ENCODE data around the gene ARL5A.

DNA sequence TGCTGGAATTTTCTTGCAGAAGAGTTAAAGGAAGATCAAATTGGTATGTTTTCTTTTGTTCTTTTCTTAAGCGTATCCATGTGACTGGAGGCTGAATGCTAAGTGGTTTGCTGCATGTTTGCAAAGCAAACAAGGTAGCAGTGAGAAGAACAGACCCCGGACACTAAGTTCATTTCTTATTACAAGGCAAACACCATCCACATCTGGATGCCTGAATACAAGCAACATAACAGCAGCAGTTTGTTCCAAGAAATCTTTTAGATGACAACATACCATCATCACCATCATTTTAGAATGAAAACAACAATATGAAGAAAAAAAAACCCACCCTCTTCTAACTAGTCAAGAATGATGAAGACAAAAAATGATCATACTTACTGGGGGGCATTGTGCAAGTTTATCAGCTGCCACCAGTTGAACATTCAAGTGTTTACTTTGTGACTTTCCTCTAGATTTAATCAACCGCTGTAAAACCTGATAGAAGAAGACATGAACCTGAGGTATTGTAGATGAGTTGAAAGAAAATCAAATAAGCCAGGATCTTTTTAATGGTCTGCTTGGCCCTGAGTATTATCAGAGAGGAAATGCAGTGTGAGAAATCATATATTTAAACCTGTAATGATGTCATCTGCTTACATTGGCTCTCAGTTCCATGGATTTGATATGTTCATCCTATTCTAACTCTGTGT, 25.0 kb upstream of the ARL5A start:
- TF ChIP-seq, protein P1, sequence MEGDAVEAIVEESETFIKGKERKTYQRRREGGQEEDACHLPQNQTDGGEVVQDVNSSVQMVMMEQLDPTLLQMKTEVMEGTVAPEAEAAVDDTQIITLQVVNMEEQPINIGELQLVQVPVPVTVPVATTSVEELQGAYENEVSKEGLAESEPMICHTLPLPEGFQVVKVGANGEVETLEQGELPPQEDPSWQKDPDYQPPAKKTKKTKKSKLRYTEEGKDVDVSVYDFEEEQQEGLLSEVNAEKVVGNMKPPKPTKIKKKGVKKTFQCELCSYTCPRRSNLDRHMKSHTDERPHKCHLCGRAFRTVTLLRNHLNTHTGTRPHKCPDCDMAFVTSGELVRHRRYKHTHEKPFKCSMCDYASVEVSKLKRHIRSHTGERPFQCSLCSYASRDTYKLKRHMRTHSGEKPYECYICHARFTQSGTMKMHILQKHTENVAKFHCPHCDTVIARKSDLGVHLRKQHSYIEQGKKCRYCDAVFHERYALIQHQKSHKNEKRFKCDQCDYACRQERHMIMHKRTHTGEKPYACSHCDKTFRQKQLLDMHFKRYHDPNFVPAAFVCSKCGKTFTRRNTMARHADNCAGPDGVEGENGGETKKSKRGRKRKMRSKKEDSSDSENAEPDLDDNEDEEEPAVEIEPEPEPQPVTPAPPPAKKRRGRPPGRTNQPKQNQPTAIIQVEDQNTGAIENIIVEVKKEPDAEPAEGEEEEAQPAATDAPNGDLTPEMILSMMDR (conservative IDR thresholded peaks at IDR 0.05; ENCODE audit: low read length) = no peak
- no peak for TF ChIP-seq EZH2phosphoT487 (IDR thresholded peaks at IDR 0.05; ENCODE audit: borderline replicate concordance, low read depth, low read length)
